Colonic mucosa (tissue), 2 donors: Measurements from ENCODE around the gene CNGA3. TPM values are rescaled to one million over a fixed set of nuclear protein-coding genes. Genes with fewer than 3 reads are reported as not detected.

Experiments
- total RNA-seq, 2 donors: library from RNA; stranded (reverse); fragmentation: NEBNext Ultra II Directional in 1 of 2; extraction: Animal tissue kit (Norgen Biotek cat#: 25700) in 1 of 2; gene quantifications; one replicate each; pipeline ENCODE4 v1.2.1, GENCODE V29; 2021
- donor health status: DM: no; HTN: no; CAD: no.
- donor health status: DM: no; HTN: no; CAD: no.

CNGA3 gene
- total RNA-seq, 2 donors from 2014 or later: 0.20 to 0.35 TPM

Other genes starting within 250 kb of the CNGA3 start
- gene INPP4A, start 98.4 kb downstream of the CNGA3 start, total RNA-seq: 10 to 100 TPM; 11.5 to 17.9 TPM